Testis (tissue), 2 donors: ENCODE data around the gene SEZ6L.

Experiments used
- CTCF ChIP-seq, 3 experiments: fragments of 450-650 bp in 2 of 3; fragments of 200-600 bp in 1 of 3; sonication (generic) in 1 of 3; IDR thresholded peaks; one replicate each; pipeline ENCODE4 v1.5.1; 2016 to 2019; ENCODE audit warnings: antibody characterized with exemption in 3 of 3, mild to moderate bottlenecking in 2 of 3, moderate library complexity in 1 of 3
- POLR2A ChIP-seq: fragments of 450-650 bp; IDR thresholded peaks from one replicate; pipeline ENCODE4 v1.6.1; 2017; ENCODE audit warnings: antibody characterized with exemption, mild to moderate bottlenecking, moderate library complexity

GRCh38 chr22:26418620-26419019, 249.4 kb downstream of the SEZ6L start:
- TF ChIP-seq POLR2A (no peak), CTCF (IDR thresholded peaks at IDR 0.05) (no peak)
